Measurements from ENCODE around the gene RPGRIP1L. TPM values are rescaled to one million over a fixed set of nuclear protein-coding genes. Genes with fewer than 3 reads are reported as not detected.

Gene RPGRIP1L
- total RNA-seq, 4 donors from 2014 or later: 4.4 to 7.1 (median 6.6) TPM

DNA sequence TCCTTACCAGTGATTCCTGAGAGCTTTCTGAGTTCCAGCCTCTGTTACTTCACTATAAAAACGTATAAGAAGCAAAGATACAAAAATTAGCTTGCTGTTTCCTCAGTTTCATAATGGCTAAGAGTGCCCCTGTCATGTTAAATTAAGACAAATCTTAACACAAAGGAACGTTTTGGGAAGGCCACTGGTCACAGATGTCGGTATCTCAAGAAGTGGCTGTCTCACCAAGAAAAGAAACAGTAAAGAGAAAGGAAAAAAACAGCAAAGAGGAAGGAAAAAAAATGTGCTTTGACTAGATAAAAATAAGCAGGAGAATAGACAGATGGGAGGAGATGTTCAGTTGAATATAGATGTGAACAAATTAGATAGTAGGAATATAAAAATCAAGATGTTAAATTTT is 105.9 kb downstream of the RPGRIP1L start:
- Histone ChIP-seq H3K36me3 (peaks cover 0 to 25% (median 0%) of the 10 kb centered on the region in 3 donors), H3K27ac (no peak overlapping the region), H3K27me3 (no peaks in the 10 kb centered on the region), H3K4me1 (no peaks in the 10 kb centered on the region), H3K9me3 (peaks cover 0 to 38% (median 2%) of the 10 kb centered on the region in 4 donors), H3K4me3 (no peak overlapping the region)
- WGBS, 2 donors: 56 to 65% methylated on average over 3 of the region's 3 CpGs
- no peak for DNase-seq (ENCODE audit: low spot score in 2 of 2)
- TF ChIP-seq POLR2A (IDR thresholded peaks at IDR 0.05): no peak
- TF ChIP-seq, protein P1, sequence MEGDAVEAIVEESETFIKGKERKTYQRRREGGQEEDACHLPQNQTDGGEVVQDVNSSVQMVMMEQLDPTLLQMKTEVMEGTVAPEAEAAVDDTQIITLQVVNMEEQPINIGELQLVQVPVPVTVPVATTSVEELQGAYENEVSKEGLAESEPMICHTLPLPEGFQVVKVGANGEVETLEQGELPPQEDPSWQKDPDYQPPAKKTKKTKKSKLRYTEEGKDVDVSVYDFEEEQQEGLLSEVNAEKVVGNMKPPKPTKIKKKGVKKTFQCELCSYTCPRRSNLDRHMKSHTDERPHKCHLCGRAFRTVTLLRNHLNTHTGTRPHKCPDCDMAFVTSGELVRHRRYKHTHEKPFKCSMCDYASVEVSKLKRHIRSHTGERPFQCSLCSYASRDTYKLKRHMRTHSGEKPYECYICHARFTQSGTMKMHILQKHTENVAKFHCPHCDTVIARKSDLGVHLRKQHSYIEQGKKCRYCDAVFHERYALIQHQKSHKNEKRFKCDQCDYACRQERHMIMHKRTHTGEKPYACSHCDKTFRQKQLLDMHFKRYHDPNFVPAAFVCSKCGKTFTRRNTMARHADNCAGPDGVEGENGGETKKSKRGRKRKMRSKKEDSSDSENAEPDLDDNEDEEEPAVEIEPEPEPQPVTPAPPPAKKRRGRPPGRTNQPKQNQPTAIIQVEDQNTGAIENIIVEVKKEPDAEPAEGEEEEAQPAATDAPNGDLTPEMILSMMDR (IDR thresholded peaks at IDR 0.05): no peak
- TF ChIP-seq EP300 (IDR thresholded peaks at IDR 0.05): no peak

DNA sequence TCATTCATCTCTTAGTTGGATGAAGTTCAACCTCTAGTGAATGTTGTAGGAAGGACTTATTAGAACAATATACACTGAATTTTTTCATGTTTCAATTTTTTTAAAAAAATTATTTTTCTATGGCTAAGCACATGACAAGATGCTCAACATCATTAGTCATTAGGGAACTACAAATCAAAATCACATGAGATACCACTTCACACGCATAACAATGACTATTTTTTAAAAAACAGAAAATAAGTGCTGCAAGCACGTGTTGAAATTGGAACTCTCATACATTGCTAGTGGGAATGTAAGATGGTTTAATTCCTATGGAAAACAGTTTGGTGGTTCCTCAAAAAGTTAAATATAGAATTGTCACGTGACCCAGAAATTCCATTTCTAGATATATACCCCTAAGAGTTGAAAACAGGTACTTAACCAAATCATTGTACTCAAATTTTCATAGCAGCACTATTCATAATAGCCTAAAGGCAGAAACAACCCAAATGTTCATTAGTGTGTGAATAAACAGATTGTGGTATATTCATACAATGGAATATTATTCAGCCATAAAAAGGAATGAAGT is 115.5 kb downstream of the RPGRIP1L start:
- Histone ChIP-seq H3K4me1 (no peaks in the 10 kb centered on the region), H3K4me3 (no peak overlapping the region), H3K36me3 (no peaks in the 10 kb centered on the region), H3K27ac (no peak overlapping the region), H3K9me3 (peaks cover 0 to 32% (median 0%) of the 10 kb centered on the region in 4 donors), H3K27me3 (no peaks in the 10 kb centered on the region)
- no peak for DNase-seq (ENCODE audit: low spot score in 2 of 2)
- TF ChIP-seq EP300 (IDR thresholded peaks at IDR 0.05): no peak
- TF ChIP-seq, protein P1 (IDR thresholded peaks at IDR 0.05): no peak
- 85 to 90% methylated on average over 3 of the region's 3 CpGs for WGBS, 2 donors

DNA sequence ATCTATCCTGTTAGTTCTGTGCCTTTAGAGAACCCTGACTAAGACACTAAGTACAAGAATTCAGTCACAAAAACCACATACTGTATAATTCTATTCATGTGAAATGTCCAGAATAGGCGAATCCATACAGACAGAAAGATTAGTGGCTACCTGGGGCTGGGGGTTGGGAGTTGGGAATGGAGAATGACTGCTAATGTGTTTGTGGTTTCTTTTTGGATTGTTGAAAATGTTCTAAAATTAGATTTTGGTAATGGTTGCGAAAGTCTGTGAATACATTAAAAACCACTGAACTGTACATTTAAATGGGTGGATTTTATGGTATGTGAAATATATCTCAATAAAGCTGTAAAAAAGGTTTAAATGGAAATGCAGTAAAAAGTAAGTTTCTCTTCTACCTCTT is 120.3 kb downstream of the RPGRIP1L start:
- Histone ChIP-seq H3K27me3 (no peaks in the 10 kb centered on the region), H3K4me1 (no peaks in the 10 kb centered on the region), H3K9me3 (peaks cover 0 to 4% (median 0%) of the 10 kb centered on the region in 4 donors), H3K27ac (no peak overlapping the region), H3K4me3 (no peak overlapping the region), H3K36me3 (no peaks in the 10 kb centered on the region)
- WGBS, 2 donors: 86 to 88% methylated on average over 2 of the region's 2 CpGs
- DNase-seq (ENCODE audit: low spot score in 2 of 2): no peak
- TF ChIP-seq EP300 (IDR thresholded peaks at IDR 0.05): no peak
- no peak for TF ChIP-seq POLR2A (IDR thresholded peaks at IDR 0.05)
- TF ChIP-seq, protein P1 (IDR thresholded peaks at IDR 0.05): no peak

DNA sequence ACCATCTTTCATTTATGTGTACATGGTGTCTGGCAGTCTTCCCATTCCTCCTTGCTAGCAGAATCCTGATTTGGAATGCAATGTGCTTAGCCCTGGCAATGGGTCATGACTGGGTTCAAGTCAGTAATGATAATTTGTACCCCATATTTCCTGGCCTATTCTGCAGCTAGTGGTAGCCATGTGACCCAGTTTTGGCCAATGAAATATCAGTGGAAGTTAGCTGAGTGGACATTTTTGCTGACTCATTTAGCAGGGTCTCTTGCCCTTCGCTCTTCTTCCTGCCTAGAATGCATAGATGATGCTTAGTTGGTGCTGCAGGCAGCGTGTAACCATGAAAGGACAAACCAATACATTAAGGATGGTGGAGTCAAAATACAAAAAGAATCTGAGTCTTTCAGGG is 121.9 kb downstream of the RPGRIP1L start:
- Histone ChIP-seq H3K36me3 (no peaks in the 10 kb centered on the region), H3K4me1 (no peaks in the 10 kb centered on the region), H3K9me3 (no peaks in the 10 kb centered on the region), H3K27ac (no peak overlapping the region), H3K27me3 (no peaks in the 10 kb centered on the region), H3K4me3 (no peak overlapping the region)
- WGBS, 2 donors: 88 to 92% methylated on average over 2 of the region's 2 CpGs
- TF ChIP-seq POLR2A (IDR thresholded peaks at IDR 0.05): no peak
- TF ChIP-seq, protein P1 (IDR thresholded peaks at IDR 0.05): no peak
- TF ChIP-seq EP300 (IDR thresholded peaks at IDR 0.05): no peak
- no peak for DNase-seq (ENCODE audit: low spot score in 2 of 2)

DNA sequence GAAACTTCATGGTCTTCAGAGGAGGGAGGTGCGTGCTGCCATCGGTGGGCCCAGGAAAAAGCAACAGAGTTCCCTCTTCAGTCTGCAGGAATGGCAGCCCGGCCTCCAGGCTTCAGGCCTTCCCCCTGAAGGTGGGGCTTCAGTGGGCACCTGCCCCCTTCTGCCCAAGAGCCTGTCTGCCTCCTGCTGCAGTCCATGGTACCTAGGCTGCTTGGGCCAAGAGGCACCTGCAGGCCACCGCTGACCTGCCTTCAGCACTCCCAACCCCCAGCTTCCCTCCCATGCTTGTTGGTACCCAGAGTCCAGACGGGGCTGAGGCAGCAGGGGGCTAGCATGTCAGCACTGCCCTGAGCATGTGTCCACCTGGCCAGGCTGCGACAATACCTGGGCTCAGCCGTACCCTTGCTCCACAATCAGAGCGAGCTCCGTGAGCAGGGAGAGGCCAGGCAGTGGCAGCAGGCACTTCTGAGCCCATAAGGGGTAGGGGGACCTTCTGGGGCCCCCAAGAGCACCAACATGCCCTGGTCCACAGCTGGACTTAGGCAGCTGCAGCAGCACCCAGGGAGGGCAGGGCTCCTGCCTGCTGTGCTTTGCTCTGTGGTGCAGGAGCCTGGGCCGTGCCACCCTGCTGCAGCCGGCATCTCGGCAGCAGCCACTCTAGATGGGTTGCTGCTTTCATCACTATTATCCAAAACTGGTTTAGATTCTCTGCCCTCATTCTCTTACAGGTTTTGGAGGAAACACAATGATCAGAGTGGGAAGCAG is 123.4 kb downstream of the RPGRIP1L start:
- no peaks in the 10 kb centered on the region for H3K36me3 ChIP-seq
- no peak overlapping the region for H3K4me3 ChIP-seq
- H3K4me1 ChIP-seq: no peaks in the 10 kb centered on the region
- WGBS, 2 donors: 81 to 86% methylated on average over 10 to 12 of the region's 12 CpGs
- no peak overlapping the region for H3K27ac ChIP-seq
- no peaks in the 10 kb centered on the region for H3K9me3 ChIP-seq
- no peak for TF ChIP-seq POLR2A (IDR thresholded peaks at IDR 0.05)
- TF ChIP-seq, protein P1 (IDR thresholded peaks at IDR 0.05): no peak
- no peak for DNase-seq (ENCODE audit: low spot score in 2 of 2)
- H3K27me3 ChIP-seq: no peaks in the 10 kb centered on the region

Measured in tibial nerve (tissue), 4 donors.